Fibroblast of skin of right quadriceps (primary cell): ENCODE data around the gene BMPR1A.
A peak's percentile ranks its signal among the peaks of the same experiment; 100 is the strongest.

ENCODE experiments used
- DNase-seq: peaks from one replicate; pipeline ENCODE4 v3.0.0-alpha.2; 2013

The BMPR1A gene

GRCh38 chr10:86804805-86805204, 48.4 kb downstream of the BMPR1A start:
- no peak for DNase-seq

- DNase-seq: no peak
Observed at GRCh38 chr10:86813101-86813500, 56.7 kb downstream of the BMPR1A start.

- DNase-seq: no peak
Observed at GRCh38 chr10:86813982-86814381, 57.6 kb downstream of the BMPR1A start.

GRCh38 chr10:86815035-86815617, 58.7 kb downstream of the BMPR1A start:
- peak; percentile 41 for DNase-seq

GRCh38 chr10:86815640-86816039, 59.2 kb downstream of the BMPR1A start:
- no peak for DNase-seq

GRCh38 chr10:86817246-86817645, 60.8 kb downstream of the BMPR1A start:
- no peak for DNase-seq

- no peak for DNase-seq
Observed at GRCh38 chr10:86819567-86819966, 63.1 kb downstream of the BMPR1A start.

GRCh38 chr10:86820509-86820908, 64.1 kb downstream of the BMPR1A start:
- no peak for DNase-seq

- peak; percentile 33 for DNase-seq
Observed at GRCh38 chr10:86821388-86821999, 65.1 kb downstream of the BMPR1A start.

GRCh38 chr10:86823565-86823964, 67.1 kb downstream of the BMPR1A start:
- no peak for DNase-seq

GRCh38 chr10:86824151-86824550, 67.7 kb downstream of the BMPR1A start:
- no peak for DNase-seq

GRCh38 chr10:86825366-86825765, 68.9 kb downstream of the BMPR1A start:
- no peak for DNase-seq

GRCh38 chr10:86827639-86828038, 71.2 kb downstream of the BMPR1A start:
- DNase-seq: no peak

GRCh38 chr10:86828145-86828544, 71.7 kb downstream of the BMPR1A start:
- no peak for DNase-seq

- DNase-seq: no peak
Observed at GRCh38 chr10:86829472-86829871, 73.1 kb downstream of the BMPR1A start.

- no peak for DNase-seq
Observed at GRCh38 chr10:86830043-86830591, 73.7 kb downstream of the BMPR1A start.

GRCh38 chr10:86833969-86834368, 77.5 kb downstream of the BMPR1A start:
- no peak for DNase-seq

GRCh38 chr10:86836044-86836443, 79.6 kb downstream of the BMPR1A start:
- DNase-seq: no peak

- DNase-seq: no peak
Observed at GRCh38 chr10:86837663-86838062, 81.2 kb downstream of the BMPR1A start.

- DNase-seq: no peak
Observed at GRCh38 chr10:86840498-86840897, 84.1 kb downstream of the BMPR1A start.

GRCh38 chr10:86846088-86846487, 89.7 kb downstream of the BMPR1A start:
- DNase-seq: no peak

GRCh38 chr10:86848747-86849146, 92.3 kb downstream of the BMPR1A start:
- no peak for DNase-seq

GRCh38 chr10:86849181-86849894, 92.9 kb downstream of the BMPR1A start:
- no peak for DNase-seq

GRCh38 chr10:86850481-86850880, 94.1 kb downstream of the BMPR1A start:
- DNase-seq: no peak
